B cell (primary cell): ENCODE measurements around the gene HJURP. TPM values are rescaled to one million over a fixed set of nuclear protein-coding genes. Genes with fewer than 3 reads are reported as not detected.

Experiments used
- ATAC-seq: fragments of 200-7000 bp; cut with Tn5 transposase; one replicate; pipeline ENCODE4 v1.10.0; 2021; ENCODE audit warnings: low read depth, mild to moderate bottlenecking, moderate number of reproducible peaks, moderate library complexity
- CTCF ChIA-PET: fragments of 350-600 bp; sonication (Branson Sonifier 250); formaldehyde crosslinking; loops from one replicate; lab custom pipeline; 2021; ENCODE audit warnings: antibody characterized with exemption, inconsistent platforms; lab: Charles Lee
- POLR2A ChIA-PET: fragments of 350-600 bp; sonication (Branson Sonifier 250); formaldehyde crosslinking; loops from one replicate; lab custom pipeline; 2021; ENCODE audit warnings: antibody characterized with exemption; lab: Charles Lee
- DNase-seq: peaks from one replicate; pipeline ENCODE4 v3.0.0; 2013
- H2AFZ ChIP-seq: 2 replicates; pipeline ENCODE4 v1.6.1; 2012; ENCODE audit warnings: mild to moderate bottlenecking, low read depth, low read length; ENCODE audit not compliant: insufficient read depth, poor library complexity, severe bottlenecking
- H3K27ac ChIP-seq, 2 donors: 1 replicate in 1 of 2; 2 replicates in 1 of 2; pipeline ENCODE4 v1.5.1; 2012 to 2013; ENCODE audit warnings: low read length in 2 of 2, mild to moderate bottlenecking in 2 of 2, moderate library complexity in 1 of 2
- H3K27me3 ChIP-seq, 4 experiments: fragments of 200-600 bp in 1 of 4; sonication (generic) in 1 of 4; replicated peaks in 1 of 4; 1 replicate in 2 of 4; 2 replicates in 2 of 4; pipeline versions ENCODE4 v1.6.1 to v1.7.0; 2013 to 2016; ENCODE audit warnings: low read length in 3 of 4, mild to moderate bottlenecking in 2 of 4, mixed read lengths in 1 of 4, moderate library complexity in 1 of 4; ENCODE audit not compliant: insufficient read depth in 4 of 4, control insufficient read depth in 3 of 4; ENCODE audit errors: control extremely low read depth in 1 of 4
- H3K36me3 ChIP-seq, 2 experiments: replicated peaks in 1 of 2; 1 replicate in 1 of 2; 2 replicates in 1 of 2; pipeline versions ENCODE4 v1.6.1 to v1.7.1; 2013; ENCODE audit warnings: low read length in 1 of 2; ENCODE audit not compliant: insufficient read depth in 2 of 2, control insufficient read depth in 1 of 2; ENCODE audit errors: control extremely low read depth in 1 of 2, extremely low read depth in 1 of 2
- H3K4me1 ChIP-seq, 2 donors: fragments of 200-600 bp in 1 of 2; sonication (generic) in 1 of 2; 1 replicate in 1 of 2; 2 replicates in 1 of 2; pipeline versions ENCODE4 v1.5.1 to v1.6.1; 2013 to 2017; ENCODE audit warnings: low read length in 2 of 2; ENCODE audit not compliant: control insufficient read depth in 2 of 2, insufficient read depth in 2 of 2
- H3K4me2 ChIP-seq: replicated peaks from 2 replicates; pipeline ENCODE3; 2012; ENCODE audit warnings: mild to moderate bottlenecking, low read depth, low read length; ENCODE audit not compliant: poor library complexity, severe bottlenecking
- H3K4me3 ChIP-seq, 5 experiments: fragments of 200-600 bp in 1 of 5; sonication (generic) in 1 of 5; 1 replicate in 3 of 5; 2 replicates in 2 of 5; pipeline versions ENCODE4 v1.5.1 to v1.7.0; 2011 to 2016; ENCODE audit warnings: low read length in 4 of 5, mild to moderate bottlenecking in 4 of 5, low read depth in 2 of 5, control low read depth in 1 of 5, moderate library complexity in 1 of 5; ENCODE audit not compliant: insufficient read depth in 1 of 5; ENCODE audit errors: control extremely low read depth in 1 of 5, extremely low read depth in 1 of 5
- H3K79me2 ChIP-seq: fragments of 200-600 bp; sonication (generic); one replicate; pipeline ENCODE4 v1.6.0; 2016; ENCODE audit warnings: low read length; ENCODE audit not compliant: control insufficient read depth, insufficient read depth
- H3K9ac ChIP-seq: fragments of 200-600 bp; sonication (generic); 2 replicates; pipeline ENCODE4 v1.6.1; 2017; ENCODE audit warnings: mild to moderate bottlenecking, low read length, moderate library complexity
- H3K9me3 ChIP-seq, 3 donors: one replicate each; pipeline versions ENCODE4 v1.6.1 to v1.7.1; 2013; ENCODE audit warnings: low read length in 2 of 3; ENCODE audit not compliant: control insufficient read depth in 2 of 3, insufficient read depth in 1 of 3; ENCODE audit errors: control extremely low read depth in 1 of 3
- H4K20me1 ChIP-seq: 2 replicates; pipeline ENCODE4 v1.6.0; 2012; ENCODE audit warnings: mild to moderate bottlenecking, low read length; ENCODE audit not compliant: insufficient read depth, control insufficient read depth, poor library complexity, severe bottlenecking
- H3K27ac Mint-ChIP-seq: one replicate; pipeline ENCODE4 v1.8.0; 2021; ENCODE audit warnings: mixed read lengths
- H3K27me3 Mint-ChIP-seq: one replicate; pipeline ENCODE4 v1.8.0; 2021; ENCODE audit warnings: mixed read lengths
- H3K4me1 Mint-ChIP-seq: one replicate; pipeline ENCODE4 v1.8.0; 2021; ENCODE audit warnings: mixed read lengths
- H3K4me3 Mint-ChIP-seq: one replicate; pipeline ENCODE4 v1.8.0; 2021; ENCODE audit warnings: mixed read lengths
- H3K9me3 Mint-ChIP-seq: one replicate; pipeline ENCODE4 v1.8.0; 2022; ENCODE audit warnings: mixed read lengths; ENCODE audit not compliant: insufficient read depth
- CTCF ChIP-seq: fragments of 200-600 bp; IDR thresholded peaks from one replicate; pipeline ENCODE4 v1.8.0; 2022; ENCODE audit warnings: antibody characterized with exemption, mild to moderate bottlenecking
- EZH2 ChIP-seq: IDR thresholded peaks from 2 replicates; pipeline ENCODE4 v1.6.1; 2012; ENCODE audit warnings: borderline replicate concordance, low read depth, mild to moderate bottlenecking, moderate library complexity, low read length; ENCODE audit not compliant: insufficient read depth, poor library complexity, severe bottlenecking
- WGBS: methylation state at CpG from one replicate; pipeline ENCODE4 v1.1.5; 2013; ENCODE audit warnings: missing lambda C conversion rate; ENCODE audit not compliant: insufficient coverage; 5-methylcytosine and 5-hydroxymethylcytosine counted together
- intact Hi-C: fragments of 100-400 bp; cut with micrococcal nuclease; formaldehyde crosslinking; loops from one replicate; pipeline ENCODE4 v1.10.0; 2022
- polyA plus RNA-seq: library from polyadenylated mRNA; depleted of rRNA; stranded (reverse); fragments of >200 nt; gene quantifications from 2 replicates; pipeline ENCODE4 v1.2.3, GENCODE V29; 2012
- total RNA-seq, 2 donors: library from RNA; stranded (reverse); fragments of 120-200 nt in 1 of 2; gene quantifications; 1 replicate in 1 of 2; 2 replicates in 1 of 2; pipeline versions ENCODE4 v1.2.3 to v1.2.4, GENCODE V29; 2013 to 2022

The HJURP gene
- total and polyA plus RNA-seq, 2 donors (not counting 1 experiment from before 2014, with no cell fraction given) = 0.42 to 0.73 TPM

- TF ChIP-seq EZH2 (no peak), CTCF (no peak)
- no peaks in the 10 kb centered on the region for H3K27me3 ChIP-seq
- no peaks in the 10 kb centered on the region for H4K20me1 ChIP-seq
- no CpG with 5 or more reads among the region's 4 CpGs for WGBS
- Mint-ChIP-seq H3K4me1 (peaks cover 6% of the 10 kb centered on the region), H3K9me3 (no peaks in the 10 kb centered on the region), H3K27me3 (no peaks in the 10 kb centered on the region), H3K27ac (no peak overlapping the region), H3K4me3 (no peak overlapping the region)
- intact Hi-C loops = loop anchor here (10.0 kb wide), 1 partner anchor 1182 kb away; no protein-coding TSS in a partner anchor
- POLR2A ChIA-PET = no interaction called here
- no peak overlapping the region for H2AFZ ChIP-seq
- ATAC-seq = no peak
- no peak for DNase-seq
- no peaks in the 10 kb centered on the region for H3K79me2 ChIP-seq
- peaks cover 0 to 5% of the 10 kb centered on the region in 2 donors for H3K4me1 ChIP-seq
- H3K4me3 ChIP-seq = no peak overlapping the region
- CTCF ChIA-PET = no interaction called here
- no peak overlapping the region for H3K27ac ChIP-seq
- no peak overlapping the region for H3K9ac ChIP-seq
- no peaks in the 10 kb centered on the region for H3K36me3 ChIP-seq
- no peak overlapping the region for H3K4me2 ChIP-seq
- H3K9me3 ChIP-seq = peaks cover 0 to 12% (median 0%) of the 10 kb centered on the region in 3 donors
Observed at GRCh38 chr2:233862261-233862768, 8.0 kb upstream of the HJURP start.

- no peak overlapping the region for H2AFZ ChIP-seq
- H3K4me2 ChIP-seq = no peak overlapping the region
- H3K36me3 ChIP-seq = no peaks in the 10 kb centered on the region
- intact Hi-C loops = no loop called here
- H3K4me3 Mint-ChIP-seq = no peak overlapping the region
- no peaks in the 10 kb centered on the region for H3K79me2 ChIP-seq
- TF ChIP-seq EZH2 = no peak
- no peak for TF ChIP-seq CTCF
- CTCF ChIA-PET = interaction anchor here (0.5 to 0.6 kb wide), 2 partner anchors 57 to 156 kb away, joined by 3 to 5 read pairs; no protein-coding TSS in a partner anchor
- peaks cover 0 to 1% (median 0%) of the 10 kb centered on the region in 3 donors for H3K9me3 ChIP-seq
- H3K9me3 Mint-ChIP-seq = no peaks in the 10 kb centered on the region
- no peaks in the 10 kb centered on the region for H3K27me3 ChIP-seq
- H4K20me1 ChIP-seq = no peaks in the 10 kb centered on the region
- POLR2A ChIA-PET = no interaction called here
- H3K4me3 ChIP-seq = no peak overlapping the region
- peaks cover 3% of the 10 kb centered on the region for H3K27me3 Mint-ChIP-seq
- no peak overlapping the region for H3K27ac ChIP-seq
- peaks cover 6 to 18% of the 10 kb centered on the region in 2 donors for H3K4me1 ChIP-seq
- peaks cover 17% of the 10 kb centered on the region for H3K4me1 Mint-ChIP-seq
- no peak overlapping the region for H3K27ac Mint-ChIP-seq
- ATAC-seq (no peak), DNase-seq (no peak)
- H3K9ac ChIP-seq = no peak overlapping the region
- 100% methylated on average over 1 of the region's 4 CpGs for WGBS
Observed at GRCh38 chr2:233858331-233858730, 4.0 kb upstream of the HJURP start.
